ENCODE measurements around the gene SCRN2. TPM values are rescaled to one million over a fixed set of nuclear protein-coding genes. Genes with fewer than 3 reads are reported as not detected.

The SCRN2 gene
- total RNA-seq, 3 donors from 2014 or later = 49.2 to 108 (median 54.9) TPM

- Histone ChIP-seq H3K36me3 (no peaks in the 10 kb centered on the region), H3K27ac (no peak overlapping the region), H3K4me3 (no peak overlapping the region), H3K4me1 (no peaks in the 10 kb centered on the region), H3K9me3 (no peaks in the 10 kb centered on the region), H3K27me3 (no peaks in the 10 kb centered on the region)
- intact Hi-C loops (cut with DNase I; ENCODE audit: low total_unique reads) = no loop called here
- no peak for TF ChIP-seq POLR2AphosphoS5 (IDR thresholded peaks at IDR 0.05)
- no peak for DNase-seq (ENCODE audit: low spot score in 2 of 2)
Measured at GRCh38 chr17:47808830-47809480, 32.1 kb downstream of the SCRN2 start.

- no peak for TF ChIP-seq CTCF (IDR thresholded peaks at IDR 0.05)
- no peak for TF ChIP-seq POLR2AphosphoS5 (IDR thresholded peaks at IDR 0.05)
- TF ChIP-seq POLR2A (IDR thresholded peaks at IDR 0.05) = no peak
- Histone ChIP-seq H3K4me3 (no peak overlapping the region), H3K27ac (no peak overlapping the region), H3K36me3 (no peaks in the 10 kb centered on the region), H3K9me3 (no peaks in the 10 kb centered on the region), H3K4me1 (no peaks in the 10 kb centered on the region), H3K27me3 (no peaks in the 10 kb centered on the region)
- intact Hi-C loops (cut with DNase I; ENCODE audit: low total_unique reads) = no loop called here
- DNase-seq (ENCODE audit: low spot score in 2 of 2) = no peak
Measured at GRCh38 chr17:47808036-47808829, 32.8 kb downstream of the SCRN2 start.

GRCh38 chr17:47807421-47807820 is 33.7 kb downstream of the SCRN2 start:
- H3K27ac ChIP-seq = no peak overlapping the region
- H3K4me3 ChIP-seq = no peak overlapping the region
- intact Hi-C loops (cut with DNase I; ENCODE audit: low total_unique reads) = no loop called here
- no peaks in the 10 kb centered on the region for H3K4me1 ChIP-seq
- no peaks in the 10 kb centered on the region for H3K36me3 ChIP-seq
- H3K9me3 ChIP-seq = no peaks in the 10 kb centered on the region
- no peaks in the 10 kb centered on the region for H3K27me3 ChIP-seq
- TF ChIP-seq CTCF (IDR thresholded peaks at IDR 0.05) (no peak), POLR2AphosphoS5 (IDR thresholded peaks at IDR 0.05) (no peak), POLR2A (IDR thresholded peaks at IDR 0.05) (no peak)
- no peak for DNase-seq (ENCODE audit: low spot score in 2 of 2)

GRCh38 chr17:47806913-47807255 is 34.2 kb downstream of the SCRN2 start:
- TF ChIP-seq POLR2AphosphoS5 (IDR thresholded peaks at IDR 0.05) = no peak
- TF ChIP-seq CTCF (IDR thresholded peaks at IDR 0.05) = no peak
- TF ChIP-seq POLR2A (IDR thresholded peaks at IDR 0.05) = no peak
- no peaks in the 10 kb centered on the region for H3K27me3 ChIP-seq
- H3K27ac ChIP-seq = no peak overlapping the region
- DNase-seq (ENCODE audit: low spot score in 2 of 2) = no peak
- no peaks in the 10 kb centered on the region for H3K9me3 ChIP-seq
- intact Hi-C loops (cut with DNase I; ENCODE audit: low total_unique reads) = no loop called here
- H3K36me3 ChIP-seq = no peaks in the 10 kb centered on the region
- H3K4me1 ChIP-seq = no peaks in the 10 kb centered on the region
- H3K4me3 ChIP-seq = no peak overlapping the region

- intact Hi-C loops (cut with DNase I; ENCODE audit: low total_unique reads) = no loop called here
- Histone ChIP-seq H3K4me1 (no peaks in the 10 kb centered on the region), H3K27ac (no peak overlapping the region), H3K9me3 (no peaks in the 10 kb centered on the region), H3K4me3 (no peak overlapping the region), H3K27me3 (no peaks in the 10 kb centered on the region), H3K36me3 (no peaks in the 10 kb centered on the region)
- DNase-seq (ENCODE audit: low spot score in 2 of 2) = no peak
- TF ChIP-seq POLR2AphosphoS5 (IDR thresholded peaks at IDR 0.05) (no peak), CTCF (IDR thresholded peaks at IDR 0.05) (no peak), POLR2A (IDR thresholded peaks at IDR 0.05) (no peak)
Measured at GRCh38 chr17:47806026-47806912, 34.8 kb downstream of the SCRN2 start.

Data from breast epithelium (tissue), 4 donors.